CD14-positive monocyte (primary cell): ENCODE data around the gene HIPK3. TPM values are rescaled to one million over a fixed set of nuclear protein-coding genes. Genes with fewer than 3 reads are reported as not detected.
A peak's percentile ranks its signal among the peaks of the same experiment; 100 is the strongest.

ENCODE experiments used
- DNase-seq, 3 donors: peaks; one replicate each; pipeline ENCODE4 v3.0.0-alpha.2; 2011 to 2022
- H2AFZ ChIP-seq: 2 replicates; pipeline ENCODE4 v1.6.0; 2012; ENCODE audit warnings: mild to moderate bottlenecking, low read depth, low read length, inconsistent platforms; ENCODE audit not compliant: insufficient read depth, poor library complexity, severe bottlenecking
- H3K27ac ChIP-seq, 2 donors: 1 replicate in 1 of 2; 2 replicates in 1 of 2; pipeline ENCODE4 v1.5.1; 2012 to 2013; ENCODE audit warnings: low read length in 2 of 2, control low read depth in 1 of 2, inconsistent platforms in 1 of 2, low read depth in 1 of 2, mild to moderate bottlenecking in 1 of 2
- H3K27me3 ChIP-seq, 2 donors: one replicate each; pipeline versions ENCODE4 v1.6.0 to v1.6.1; 2011 to 2013; ENCODE audit warnings: low read length in 2 of 2; ENCODE audit not compliant: control insufficient read depth in 2 of 2, insufficient read depth in 2 of 2
- H3K36me3 ChIP-seq, 2 donors: replicated peaks in 1 of 2; 1 replicate in 1 of 2; 2 replicates in 1 of 2; pipeline versions ENCODE4 v1.5.1 to v1.6.1; 2012 to 2013; ENCODE audit warnings: low read length in 2 of 2, control low read depth in 1 of 2, inconsistent platforms in 1 of 2, mild to moderate bottlenecking in 1 of 2; ENCODE audit not compliant: insufficient read depth in 2 of 2, control insufficient read depth in 1 of 2
- H3K4me1 ChIP-seq, 2 donors: 1 replicate in 1 of 2; 2 replicates in 1 of 2; pipeline versions ENCODE4 v1.5.1 to v1.6.1; 2012 to 2013; ENCODE audit warnings: low read length in 2 of 2, control low read depth in 1 of 2, inconsistent platforms in 1 of 2, mild to moderate bottlenecking in 1 of 2, moderate library complexity in 1 of 2; ENCODE audit not compliant: insufficient read depth in 2 of 2, control insufficient read depth in 1 of 2
- H3K4me2 ChIP-seq: replicated peaks from 2 replicates; pipeline ENCODE3; 2012; ENCODE audit warnings: low read length, moderate library complexity, mild to moderate bottlenecking; ENCODE audit not compliant: poor library complexity, severe bottlenecking; ENCODE audit errors: extremely low read depth
- H3K4me3 ChIP-seq, 3 experiments: fragments of 200-600 bp in 1 of 3; sonication (generic) in 1 of 3; replicated peaks in 1 of 3; 1 replicate in 2 of 3; 2 replicates in 1 of 3; pipeline ENCODE4 v1.5.1; 2011 to 2013; ENCODE audit warnings: low read length in 3 of 3, mild to moderate bottlenecking in 3 of 3, control low read depth in 2 of 3, low read depth in 2 of 3, inconsistent platforms in 1 of 3, moderate library complexity in 1 of 3
- H3K79me2 ChIP-seq: 2 replicates; pipeline ENCODE4 v1.6.0; 2012; ENCODE audit warnings: mild to moderate bottlenecking, control low read depth, inconsistent platforms, low read length, moderate library complexity; ENCODE audit not compliant: insufficient read depth
- H3K9ac ChIP-seq: 2 replicates; pipeline ENCODE4 v1.6.0; 2017; ENCODE audit warnings: low read length, mild to moderate bottlenecking; ENCODE audit not compliant: insufficient read depth, poor library complexity, severe bottlenecking
- H3K9me3 ChIP-seq, 2 donors: replicated peaks in 1 of 2; 1 replicate in 1 of 2; 2 replicates in 1 of 2; pipeline versions ENCODE4 v1.5.1 to v1.6.1; 2012 to 2013; ENCODE audit warnings: low read length in 2 of 2, control low read depth in 1 of 2; ENCODE audit not compliant: control insufficient read depth in 1 of 2, insufficient read depth in 1 of 2
- H4K20me1 ChIP-seq: 2 replicates; pipeline ENCODE4 v1.6.0; 2012; ENCODE audit warnings: mild to moderate bottlenecking, low read length, control low read depth, moderate library complexity; ENCODE audit not compliant: insufficient read depth
- H3K27ac Mint-ChIP-seq, 7 donors: one replicate each; pipeline ENCODE4 v1.8.0; 2020; ENCODE audit warnings: mild to moderate bottlenecking in 7 of 7, mixed read lengths in 7 of 7, moderate library complexity in 6 of 7, inconsistent platforms in 2 of 7
- H3K27me3 Mint-ChIP-seq, 3 donors: one replicate each; pipeline ENCODE4 v1.8.0; 2021 to 2022; ENCODE audit warnings: low read depth in 3 of 3, mild to moderate bottlenecking in 3 of 3, mixed read lengths in 3 of 3, moderate library complexity in 3 of 3, inconsistent platforms in 1 of 3
- H3K36me3 Mint-ChIP-seq, 2 donors: one replicate each; pipeline ENCODE4 v1.8.0; 2020; ENCODE audit warnings: mixed read lengths in 2 of 2, inconsistent platforms in 1 of 2, mild to moderate bottlenecking in 1 of 2
- H3K4me1 Mint-ChIP-seq: one replicate; pipeline ENCODE4 v1.8.0; 2020; ENCODE audit warnings: mild to moderate bottlenecking, mixed read lengths
- H3K4me3 Mint-ChIP-seq, 2 donors: one replicate each; pipeline ENCODE4 v1.8.0; 2020; ENCODE audit warnings: mild to moderate bottlenecking in 2 of 2, mixed read lengths in 2 of 2, moderate library complexity in 1 of 2
- H3K9me3 Mint-ChIP-seq, 7 donors: one replicate each; pipeline ENCODE4 v1.8.0; 2020 to 2022; ENCODE audit warnings: mixed read lengths in 7 of 7, mild to moderate bottlenecking in 6 of 7, moderate library complexity in 6 of 7, inconsistent platforms in 2 of 7
- WGBS: methylation state at CpG from one replicate; pipeline ENCODE4 v1.1.5; 2013; ENCODE audit warnings: missing lambda C conversion rate; ENCODE audit not compliant: insufficient coverage; 5-methylcytosine and 5-hydroxymethylcytosine counted together
- intact Hi-C, 2 donors: fragments of 100-400 bp; cut with micrococcal nuclease; formaldehyde crosslinking; loops; one replicate each; pipeline versions ENCODE4 v1.15.0 to v1.15.1; 2023
- polyA plus RNA-seq, 3 donors: library from polyadenylated mRNA; depleted of rRNA in 1 of 3; unstranded in 2 of 3; stranded (reverse) in 1 of 3; fragments of 300-500 nt in 2 of 3; fragments of >200 nt in 1 of 3; fragmentation: Illumina TruSeq in 2 of 3; gene quantifications; 1 replicate in 2 of 3; 2 replicates in 1 of 3; pipeline ENCODE4 v1.2.3, GENCODE V29; 2012 to 2021
- TF ChIP-seq, protein P1 (sequence below): fragments of 200-600 bp; IDR thresholded peaks from one replicate; pipeline ENCODE4 v1.8.0; 2022; ENCODE audit warnings: antibody characterized with exemption, mild to moderate bottlenecking

HIPK3 gene
- polyA plus RNA-seq, 3 donors, result 62.0 to 68.6 (median 63.5) TPM

DNA sequence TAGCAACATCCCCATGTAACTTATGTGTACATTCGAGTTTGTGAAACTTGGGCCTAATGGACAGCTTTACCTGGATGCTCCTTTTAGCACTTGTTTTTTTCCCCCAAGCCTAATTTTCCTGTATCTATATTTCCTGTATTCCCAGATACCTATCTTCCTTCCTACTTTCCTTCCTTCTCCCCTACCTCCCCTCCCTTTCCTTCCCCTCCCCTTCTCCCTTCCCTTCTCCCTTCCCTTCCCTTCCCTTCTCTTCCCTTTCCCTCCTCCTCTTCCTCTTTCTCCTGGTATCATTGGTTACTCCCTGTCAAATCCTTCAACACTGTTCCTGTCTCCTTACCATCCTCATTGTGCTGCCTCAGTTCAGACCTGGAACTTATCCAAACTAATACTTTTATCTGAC lies 111.8 kb downstream of the HIPK3 start:
- H3K4me3 ChIP-seq, result no peak overlapping the region
- H3K27me3 Mint-ChIP-seq, result peaks cover 11 to 26% (median 12%) of the 10 kb centered on the region in 3 donors
- no peak overlapping the region for H3K4me3 Mint-ChIP-seq
- no peaks in the 10 kb centered on the region for H3K4me1 ChIP-seq
- TF ChIP-seq, protein P1, sequence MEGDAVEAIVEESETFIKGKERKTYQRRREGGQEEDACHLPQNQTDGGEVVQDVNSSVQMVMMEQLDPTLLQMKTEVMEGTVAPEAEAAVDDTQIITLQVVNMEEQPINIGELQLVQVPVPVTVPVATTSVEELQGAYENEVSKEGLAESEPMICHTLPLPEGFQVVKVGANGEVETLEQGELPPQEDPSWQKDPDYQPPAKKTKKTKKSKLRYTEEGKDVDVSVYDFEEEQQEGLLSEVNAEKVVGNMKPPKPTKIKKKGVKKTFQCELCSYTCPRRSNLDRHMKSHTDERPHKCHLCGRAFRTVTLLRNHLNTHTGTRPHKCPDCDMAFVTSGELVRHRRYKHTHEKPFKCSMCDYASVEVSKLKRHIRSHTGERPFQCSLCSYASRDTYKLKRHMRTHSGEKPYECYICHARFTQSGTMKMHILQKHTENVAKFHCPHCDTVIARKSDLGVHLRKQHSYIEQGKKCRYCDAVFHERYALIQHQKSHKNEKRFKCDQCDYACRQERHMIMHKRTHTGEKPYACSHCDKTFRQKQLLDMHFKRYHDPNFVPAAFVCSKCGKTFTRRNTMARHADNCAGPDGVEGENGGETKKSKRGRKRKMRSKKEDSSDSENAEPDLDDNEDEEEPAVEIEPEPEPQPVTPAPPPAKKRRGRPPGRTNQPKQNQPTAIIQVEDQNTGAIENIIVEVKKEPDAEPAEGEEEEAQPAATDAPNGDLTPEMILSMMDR, result no peak
- H3K9me3 ChIP-seq, result no peaks in the 10 kb centered on the region
- H3K27ac Mint-ChIP-seq, result no peak overlapping the region
- 100% methylated on average over 1 of the region's 1 CpG for WGBS
- H3K4me1 Mint-ChIP-seq, result no peaks in the 10 kb centered on the region
- H4K20me1 ChIP-seq, result no peaks in the 10 kb centered on the region
- H3K9me3 Mint-ChIP-seq, result no peaks in the 10 kb centered on the region
- H3K27me3 ChIP-seq, result peaks cover 9 to 12% of the 10 kb centered on the region in 2 donors
- no peak overlapping the region for H3K4me2 ChIP-seq
- H3K36me3 ChIP-seq, result no peaks in the 10 kb centered on the region
- intact Hi-C loops, result loop anchor here (10.0 kb wide), 3 partner anchors 316 to 366 kb away; partner anchors contain the start of gene CD59 (in 1 of the 2)
- no peak for DNase-seq
- no peaks in the 10 kb centered on the region for H3K79me2 ChIP-seq
- no peak overlapping the region for H2AFZ ChIP-seq
- no peak overlapping the region for H3K27ac ChIP-seq
- no peaks in the 10 kb centered on the region for H3K36me3 Mint-ChIP-seq
- H3K9ac ChIP-seq, result no peak overlapping the region

DNA sequence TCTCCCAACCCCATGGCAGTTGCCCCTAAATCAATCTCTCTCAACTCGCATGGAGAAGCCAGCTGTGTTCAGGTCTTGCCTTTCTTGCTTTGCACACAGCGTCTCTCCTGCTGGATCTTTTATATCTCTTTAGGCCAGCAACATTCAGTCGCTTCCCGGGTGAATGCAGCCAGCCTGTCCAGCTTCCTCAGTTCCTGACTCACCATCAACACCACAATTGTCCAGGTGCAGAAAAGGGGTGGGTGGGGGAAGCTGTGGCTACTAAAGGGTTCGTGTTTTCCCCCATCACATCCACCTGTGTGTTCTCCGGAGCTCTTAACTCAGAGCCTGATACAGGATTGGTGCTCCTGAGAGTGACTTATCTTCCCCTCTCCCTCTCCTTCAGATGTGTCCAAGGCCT lies 116.5 kb downstream of the HIPK3 start:
- no peaks in the 10 kb centered on the region for H3K36me3 ChIP-seq
- H3K27me3 ChIP-seq, result peaks cover 32 to 45% of the 10 kb centered on the region in 2 donors
- 100% methylated on average over 2 of the region's 6 CpGs for WGBS
- no peaks in the 10 kb centered on the region for H4K20me1 ChIP-seq
- Mint-ChIP-seq H3K36me3 (no peaks in the 10 kb centered on the region), H3K9me3 (peaks cover 0 to 3% (median 0%) of the 10 kb centered on the region in 7 donors), H3K27me3 (peaks cover 38 to 50% (median 46%) of the 10 kb centered on the region in 3 donors), H3K4me3 (peak overlapping the region in 1 of 2 donors; percentile 80), H3K4me1 (peaks cover 3% of the 10 kb centered on the region), H3K27ac (no peak overlapping the region)
- intact Hi-C loops, result no loop called here
- H3K79me2 ChIP-seq, result no peaks in the 10 kb centered on the region
- H3K27ac ChIP-seq, result no peak overlapping the region
- no peak for DNase-seq
- peaks cover 3 to 7% of the 10 kb centered on the region in 2 donors for H3K4me1 ChIP-seq
- H3K9me3 ChIP-seq, result peaks cover 0 to 5% of the 10 kb centered on the region in 2 donors
- H3K4me3 ChIP-seq, result no peak overlapping the region
- no peak overlapping the region for H2AFZ ChIP-seq
- H3K4me2 ChIP-seq, result no peak overlapping the region
- no peak overlapping the region for H3K9ac ChIP-seq
- TF ChIP-seq, protein P1, result no peak
